Endothelial cell of umbilical vein (primary cell): ENCODE measurements around the gene DIAPH3. TPM values are rescaled to one million over a fixed set of nuclear protein-coding genes. Genes with fewer than 3 reads are reported as not detected.

Experiments
- BruUV-seq: library from RNA; stranded (reverse); fragments of 400-500 nt; replicated peaks from 2 replicates; lab custom pipeline; 2021; lab: Mats Ljungman, UMichigan
- CTCF ChIA-PET: fragments of 300-600, 350-600 bp; sonication (Branson Sonifier 250); formaldehyde crosslinking; loops from one replicate; lab custom pipeline; 2021; ENCODE audit warnings: antibody characterized with exemption, inconsistent platforms; lab: Charles Lee
- POLR2A ChIA-PET: fragments of 300-600, 350-600 bp; sonication (Branson Sonifier 250); formaldehyde crosslinking; loops from one replicate; lab custom pipeline; 2021; ENCODE audit warnings: antibody characterized with exemption, inconsistent platforms; lab: Charles Lee
- DNase-seq: peaks from one replicate; pipeline ENCODE4 v3.0.0-alpha.2; 2011; ENCODE audit warnings: low read depth, low spot score
- FAIRE-seq: peaks from 2 replicates; lab custom pipeline; 2011; peaks lifted over from hg19 to GRCh38; lab: Jason Lieb, UNC
- H2AFZ ChIP-seq: 2 replicates; pipeline ENCODE4 v1.6.0; 2012; ENCODE audit warnings: low read depth, low read length, control low read depth, inconsistent platforms
- H3K27ac ChIP-seq: 2 replicates; pipeline ENCODE4 v1.5.1; 2011; ENCODE audit warnings: low read depth, mild to moderate bottlenecking, control low read depth, low read length, moderate library complexity; ENCODE audit not compliant: insufficient read depth
- H3K27me3 ChIP-seq, 2 experiments: 2 replicates each; pipeline versions ENCODE4 v1.6.0 to v1.6.1; 2011; ENCODE audit warnings: low read length in 2 of 2, mixed read lengths in 1 of 2; ENCODE audit not compliant: control insufficient read depth in 2 of 2, insufficient read depth in 2 of 2
- H3K36me3 ChIP-seq, 2 experiments: 2 replicates in 1 of 2; 3 replicates in 1 of 2; pipeline ENCODE4 v1.5.1; 2011; ENCODE audit warnings: low read length in 2 of 2, mild to moderate bottlenecking in 1 of 2, moderate library complexity in 1 of 2; ENCODE audit not compliant: control insufficient read depth in 2 of 2, insufficient read depth in 2 of 2; ENCODE audit errors: extremely low read depth in 1 of 2
- H3K4me1 ChIP-seq: 3 replicates; pipeline ENCODE4 v1.5.1; 2011; ENCODE audit warnings: mild to moderate bottlenecking, low read length; ENCODE audit not compliant: control insufficient read depth, insufficient read depth; ENCODE audit errors: extremely low read depth
- H3K4me2 ChIP-seq: 2 replicates; pipeline ENCODE4 v1.6.1; 2011; ENCODE audit warnings: low read length, control low read depth, mixed read lengths; ENCODE audit not compliant: insufficient read depth
- H3K4me3 ChIP-seq, 3 experiments: fragments of 200-600 bp in 1 of 3; sonication (generic), shearing (Covaris generic) in 1 of 3; replicated peaks in 1 of 3; 2 replicates each; pipeline ENCODE4 v1.5.1; 2011 to 2016; ENCODE audit warnings: control low read depth in 3 of 3, low read length in 3 of 3, mild to moderate bottlenecking in 2 of 3, inconsistent platforms in 1 of 3, low read depth in 1 of 3, moderate library complexity in 1 of 3; ENCODE audit not compliant: insufficient read depth in 1 of 3
- H3K79me2 ChIP-seq: 2 replicates; pipeline ENCODE4 v1.6.0; 2012; ENCODE audit warnings: low read length, inconsistent platforms; ENCODE audit not compliant: control insufficient read depth, insufficient read depth
- H3K9ac ChIP-seq: replicated peaks from 2 replicates; pipeline ENCODE3; 2011; ENCODE audit warnings: low read length, control low read depth; ENCODE audit not compliant: insufficient read depth; ENCODE audit errors: extremely low read depth
- H3K9me1 ChIP-seq: replicated peaks from 3 replicates; pipeline ENCODE4 v1.6.0; 2011; ENCODE audit warnings: mild to moderate bottlenecking, low read length; ENCODE audit not compliant: control insufficient read depth, insufficient read depth; ENCODE audit errors: extremely low read depth
- H3K9me3 ChIP-seq: replicated peaks from 2 replicates; pipeline ENCODE4 v1.5.1; 2012; ENCODE audit warnings: low read length, inconsistent platforms; ENCODE audit not compliant: control insufficient read depth, insufficient read depth
- H4K20me1 ChIP-seq: replicated peaks from 2 replicates; pipeline ENCODE3; 2011; ENCODE audit warnings: mild to moderate bottlenecking, low read length; ENCODE audit not compliant: control insufficient read depth, insufficient read depth; ENCODE audit errors: extremely low read depth
- CTCF ChIP-seq, 2 donors: IDR thresholded peaks; 1 replicate in 1 of 2; 2 replicates in 1 of 2; pipeline ENCODE4 v1.5.1; 2011; ENCODE audit warnings: low read length in 2 of 2, mild to moderate bottlenecking in 2 of 2, moderate library complexity in 2 of 2, control low read depth in 1 of 2, inconsistent platforms in 1 of 2, low read depth in 1 of 2; ENCODE audit not compliant: insufficient read depth in 1 of 2; ENCODE audit errors: extremely low read depth in 1 of 2
- EZH2 ChIP-seq: IDR thresholded peaks from 2 replicates; pipeline ENCODE4 v1.6.1; 2012; ENCODE audit warnings: borderline replicate concordance, low read depth, mild to moderate bottlenecking, moderate library complexity, low read length, inconsistent platforms; ENCODE audit not compliant: severe bottlenecking
- FOS ChIP-seq: IDR thresholded peaks from 2 replicates; pipeline ENCODE4 v1.6.1; 2011; ENCODE audit warnings: mild to moderate bottlenecking, low read length, moderate library complexity, borderline replicate concordance; ENCODE audit not compliant: insufficient read depth
- GATA2 ChIP-seq: IDR thresholded peaks from 2 replicates; pipeline ENCODE4 v1.7.0; 2011; ENCODE audit warnings: low read depth, mild to moderate bottlenecking, moderate library complexity, mixed read lengths, low read length; ENCODE audit not compliant: insufficient read length, insufficient read depth
- JUN ChIP-seq: IDR thresholded peaks from 2 replicates; pipeline ENCODE4 v1.6.1; 2011; ENCODE audit warnings: borderline replicate concordance, low read depth; ENCODE audit not compliant: insufficient read length, insufficient read depth
- MAX ChIP-seq: IDR thresholded peaks from 2 replicates; pipeline ENCODE4 v1.6.1; 2011; ENCODE audit not compliant: insufficient read depth, insufficient read length
- MYC ChIP-seq: IDR thresholded peaks from one replicate; pipeline ENCODE4 v1.6.1; 2011; ENCODE audit warnings: mild to moderate bottlenecking, low read depth, low read length
- POLR2A ChIP-seq: IDR thresholded peaks from 2 replicates; pipeline ENCODE4 v1.6.1; 2012; ENCODE audit warnings: low read depth, mild to moderate bottlenecking, control low read depth, low read length
- POLR2AphosphoS5 ChIP-seq: IDR thresholded peaks from 2 replicates; pipeline ENCODE4 v1.6.1; 2012; ENCODE audit warnings: low read depth, mild to moderate bottlenecking, control low read depth, low read length, moderate library complexity; ENCODE audit not compliant: insufficient read depth
- dilution Hi-C: fragments of 300-500 bp; cut with MboI; formaldehyde crosslinking; loops from one replicate; pipeline ENCODE4 v1.15.0; 2019; ENCODE audit warnings: low sequenced_read_pairs; ENCODE audit not compliant: extremely low pct_ligation_motif_present
- intact Hi-C: fragments of 100-400 bp; cut with micrococcal nuclease; formaldehyde crosslinking; loops from one replicate; pipeline ENCODE4 v1.10.0; 2022
- polyA plus RNA-seq, 4 experiments: library from polyadenylated mRNA; depleted of rRNA in 3 of 4; stranded (reverse) in 3 of 4; unstranded in 1 of 4; fragments of >200 nt; gene quantifications; 2 replicates each; pipeline versions ENCODE4 v1.2.1 to v1.2.3, GENCODE V29; 2011 to 2012; ENCODE audit warnings: missing spikeins in 1 of 4
- total RNA-seq: library from RNA; stranded (reverse); gene quantifications from 2 replicates; pipeline ENCODE4 v1.2.3, GENCODE V29; 2021

DIAPH3 gene
- total and polyA plus RNA-seq, 2 donors (not counting 3 experiments of a cell fraction or from before 2014, with no cell fraction given) = 9.9 to 44.0 TPM

GRCh38 chr13:59653916-59654315 is 509.8 kb downstream of the DIAPH3 start:
- Histone ChIP-seq H3K9me1 (no peaks in the 10 kb centered on the region), H4K20me1 (no peaks in the 10 kb centered on the region), H3K4me2 (no peak overlapping the region), H3K27me3 (no peaks in the 10 kb centered on the region), H3K9me3 (no peaks in the 10 kb centered on the region), H3K27ac (no peak overlapping the region), H3K4me3 (no peak overlapping the region), H3K4me1 (no peaks in the 10 kb centered on the region), H3K9ac (no peak overlapping the region), H3K36me3 (no peaks in the 10 kb centered on the region), H3K79me2 (no peaks in the 10 kb centered on the region), H2AFZ (no peak overlapping the region)
- dilution Hi-C loops = no loop called here
- ChIA-PET CTCF (interaction anchor here (0.7 to 1.5 kb wide), 4 partner anchors 18 to 265 kb away, joined by 3 to 5 read pairs (median 3); no protein-coding TSS in a partner anchor), POLR2A (no interaction called here)
- TF ChIP-seq CTCF (IDR thresholded peaks at IDR 0.05; ENCODE audit: extremely low read depth in 1 of 2, insufficient read depth in 1 of 2, low read depth in 1 of 2, low read length in 2 of 2) (no peak), POLR2A (no peak), MYC (no peak), EZH2 (no peak), POLR2AphosphoS5 (no peak), FOS (no peak), GATA2 (no peak), JUN (no peak), MAX (no peak)
- no peak for FAIRE-seq
- no TSS peak for BruUV-seq
- DNase-seq = no peak
- intact Hi-C loops = no loop called here
